Stomach (tissue), 4 donors: Measurements from ENCODE around the gene EPHB4.

ENCODE experiments used
- EP300 ChIP-seq: sonication (generic); formaldehyde crosslinking; IDR thresholded peaks from one replicate; pipeline ENCODE4 v1.6.1; 2017; ENCODE audit warnings: antibody characterized with exemption
- POLR2A ChIP-seq, 4 donors: fragments of 450-650 bp; IDR thresholded peaks; one replicate each; pipeline ENCODE4 v1.6.1; 2016; ENCODE audit warnings: antibody characterized with exemption in 4 of 4, control low read depth in 2 of 4, mild to moderate bottlenecking in 1 of 4, moderate library complexity in 1 of 4
- POLR2AphosphoS5 ChIP-seq, 3 donors: sonication (generic); formaldehyde crosslinking; IDR thresholded peaks; one replicate each; pipeline ENCODE4 v1.6.1; 2016; ENCODE audit warnings: antibody characterized with exemption in 3 of 3
- TF ChIP-seq, protein P1 (sequence below), 7 experiments: fragments of 450-650 bp in 4 of 7; fragments of 200-600 bp in 3 of 7; sonication (generic) in 3 of 7; IDR thresholded peaks; one replicate each; pipeline ENCODE4 v1.5.1; 2016 to 2019; ENCODE audit warnings: antibody characterized with exemption in 7 of 7, control low read depth in 2 of 7, mild to moderate bottlenecking in 1 of 7

DNA sequence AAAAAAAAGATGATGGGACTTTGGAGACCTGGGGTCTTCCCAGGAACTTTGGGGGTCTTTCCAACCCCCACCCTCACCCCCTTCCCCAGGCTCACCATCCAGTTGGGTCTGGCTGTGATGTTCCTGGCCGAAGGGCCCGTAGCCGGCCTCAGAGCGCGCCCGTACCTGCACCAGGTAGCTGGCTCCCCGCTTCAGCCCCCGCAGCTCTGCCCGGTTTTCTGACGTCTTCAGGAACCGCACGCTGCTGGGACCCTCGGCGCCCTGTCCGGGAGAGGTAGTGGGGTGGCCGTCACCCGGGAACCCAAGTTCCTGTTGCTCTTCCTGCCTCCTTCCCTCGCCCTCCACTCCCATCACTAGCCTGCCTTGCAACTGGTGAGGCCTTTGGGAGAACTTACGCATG, 10.2 kb downstream of the EPHB4 start:
- no peak for TF ChIP-seq EP300
- TF ChIP-seq, protein P1, sequence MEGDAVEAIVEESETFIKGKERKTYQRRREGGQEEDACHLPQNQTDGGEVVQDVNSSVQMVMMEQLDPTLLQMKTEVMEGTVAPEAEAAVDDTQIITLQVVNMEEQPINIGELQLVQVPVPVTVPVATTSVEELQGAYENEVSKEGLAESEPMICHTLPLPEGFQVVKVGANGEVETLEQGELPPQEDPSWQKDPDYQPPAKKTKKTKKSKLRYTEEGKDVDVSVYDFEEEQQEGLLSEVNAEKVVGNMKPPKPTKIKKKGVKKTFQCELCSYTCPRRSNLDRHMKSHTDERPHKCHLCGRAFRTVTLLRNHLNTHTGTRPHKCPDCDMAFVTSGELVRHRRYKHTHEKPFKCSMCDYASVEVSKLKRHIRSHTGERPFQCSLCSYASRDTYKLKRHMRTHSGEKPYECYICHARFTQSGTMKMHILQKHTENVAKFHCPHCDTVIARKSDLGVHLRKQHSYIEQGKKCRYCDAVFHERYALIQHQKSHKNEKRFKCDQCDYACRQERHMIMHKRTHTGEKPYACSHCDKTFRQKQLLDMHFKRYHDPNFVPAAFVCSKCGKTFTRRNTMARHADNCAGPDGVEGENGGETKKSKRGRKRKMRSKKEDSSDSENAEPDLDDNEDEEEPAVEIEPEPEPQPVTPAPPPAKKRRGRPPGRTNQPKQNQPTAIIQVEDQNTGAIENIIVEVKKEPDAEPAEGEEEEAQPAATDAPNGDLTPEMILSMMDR (IDR thresholded peaks at IDR 0.05), result no peak
- TF ChIP-seq POLR2AphosphoS5 (IDR thresholded peaks at IDR 0.05), result no peak
- TF ChIP-seq POLR2A (IDR thresholded peaks at IDR 0.05), result no peak
